ENCODE measurements around the gene IFI16. TPM values are rescaled to one million over a fixed set of nuclear protein-coding genes. Genes with fewer than 3 reads are reported as not detected.

The IFI16 gene
- total RNA-seq, 1 experiment from 2014 or later, result 2.9 TPM

- Histone ChIP-seq H3K79me1 (ENCODE audit: insufficient read depth, low read depth, low read length, poor library complexity, severe bottlenecking) (no peaks in the 10 kb centered on the region), H3K56ac (ENCODE audit: insufficient read length, low read depth, low read length) (no peak overlapping the region), H4K8ac (replicated peaks; ENCODE audit: insufficient read length, low read depth, low read length) (no peak overlapping the region), H2BK5ac (ENCODE audit: insufficient read length, low read length) (no peak overlapping the region), H3K4me1 (ENCODE audit: insufficient read depth, low read length) (no peaks in the 10 kb centered on the region), H3K14ac (ENCODE audit: insufficient read depth, low read length) (no peak overlapping the region), H3K4me2 (ENCODE audit: insufficient read depth, insufficient read length, low read length) (no peak overlapping the region), H2BK120ac (ENCODE audit: low read depth, low read length, poor library complexity, severe bottlenecking) (no peak overlapping the region), H3T11ph (ENCODE audit: low read length) (no peak overlapping the region), H4K20me1 (ENCODE audit: control insufficient read depth, insufficient read depth, insufficient read length) (no peaks in the 10 kb centered on the region), H4K91ac (ENCODE audit: insufficient read length, low read depth, low read length) (no peak overlapping the region), H3K9ac (ENCODE audit: extremely low read depth, insufficient read length, low read length) (no peak overlapping the region), H4K5ac (ENCODE audit: insufficient read length, low read depth, low read length) (no peak overlapping the region), H3K27me3 (ENCODE audit: insufficient read depth, low read length) (no peaks in the 10 kb centered on the region), H2AFZ (ENCODE audit: low read length) (no peak overlapping the region), H3K18ac (ENCODE audit: insufficient read length, low read depth, low read length) (no peak overlapping the region), H2BK15ac (ENCODE audit: low read depth, low read length) (no peak overlapping the region), H3K4ac (ENCODE audit: low read depth, low read length) (no peak overlapping the region), H3K79me2 (ENCODE audit: insufficient read depth, low read length) (no peaks in the 10 kb centered on the region), H3K9me3 (ENCODE audit: control insufficient read depth, low read depth, low read length) (no peaks in the 10 kb centered on the region), H2AK5ac (ENCODE audit: insufficient read length, low read length) (no peak overlapping the region), H3K23ac (ENCODE audit: insufficient read length, low read depth, low read length) (no peak overlapping the region), H2BK12ac (ENCODE audit: insufficient read length, low read depth, low read length) (no peak overlapping the region), H2BK20ac (ENCODE audit: low read depth, low read length, poor library complexity, severe bottlenecking) (no peak overlapping the region), H3K27ac (ENCODE audit: insufficient read length, low read depth, low read length) (no peak overlapping the region), H3K23me2 (ENCODE audit: insufficient read length, low read depth, low read length, poor library complexity, severe bottlenecking) (no peaks in the 10 kb centered on the region)
- Mint-ChIP-seq H3K27ac (no peak overlapping the region), H3K9me3 (no peaks in the 10 kb centered on the region), H3K27me3 (ENCODE audit: low read depth) (no peaks in the 10 kb centered on the region), H3K4me3 (no peak overlapping the region), H3K36me3 (ENCODE audit: insufficient read depth in 1 of 3, low read depth in 3 of 3) (no peaks in the 10 kb centered on the region), H3K4me1 (no peaks in the 10 kb centered on the region)
- DNase-seq, result no peak
- TF ChIP-seq CTCF (conservative IDR thresholded peaks at IDR 0.05), result no peak
- whole genome bisulfite sequencing (ENCODE audit: extremely low coverage, insufficient read length, low lambda C conversion rate), result no CpG with 5 or more reads among the region's 1 CpG
Measured at GRCh38 chr1:159083013-159083412, 73.3 kb downstream of the IFI16 start.
